ENCODE data around the gene SUPT7L. TPM values are rescaled to one million over a fixed set of nuclear protein-coding genes. Genes with fewer than 3 reads are reported as not detected.
A peak's percentile ranks its signal among the peaks of the same experiment; 100 is the strongest.
"Not testable (repeated sequence)": the region's sequence is repeated elsewhere in the genome, so short reads cannot be mapped to it uniquely, and the experiment has no call there.

Gene SUPT7L
- total RNA-seq, 1 experiment from 2014 or later, result 35.5 TPM

DNA sequence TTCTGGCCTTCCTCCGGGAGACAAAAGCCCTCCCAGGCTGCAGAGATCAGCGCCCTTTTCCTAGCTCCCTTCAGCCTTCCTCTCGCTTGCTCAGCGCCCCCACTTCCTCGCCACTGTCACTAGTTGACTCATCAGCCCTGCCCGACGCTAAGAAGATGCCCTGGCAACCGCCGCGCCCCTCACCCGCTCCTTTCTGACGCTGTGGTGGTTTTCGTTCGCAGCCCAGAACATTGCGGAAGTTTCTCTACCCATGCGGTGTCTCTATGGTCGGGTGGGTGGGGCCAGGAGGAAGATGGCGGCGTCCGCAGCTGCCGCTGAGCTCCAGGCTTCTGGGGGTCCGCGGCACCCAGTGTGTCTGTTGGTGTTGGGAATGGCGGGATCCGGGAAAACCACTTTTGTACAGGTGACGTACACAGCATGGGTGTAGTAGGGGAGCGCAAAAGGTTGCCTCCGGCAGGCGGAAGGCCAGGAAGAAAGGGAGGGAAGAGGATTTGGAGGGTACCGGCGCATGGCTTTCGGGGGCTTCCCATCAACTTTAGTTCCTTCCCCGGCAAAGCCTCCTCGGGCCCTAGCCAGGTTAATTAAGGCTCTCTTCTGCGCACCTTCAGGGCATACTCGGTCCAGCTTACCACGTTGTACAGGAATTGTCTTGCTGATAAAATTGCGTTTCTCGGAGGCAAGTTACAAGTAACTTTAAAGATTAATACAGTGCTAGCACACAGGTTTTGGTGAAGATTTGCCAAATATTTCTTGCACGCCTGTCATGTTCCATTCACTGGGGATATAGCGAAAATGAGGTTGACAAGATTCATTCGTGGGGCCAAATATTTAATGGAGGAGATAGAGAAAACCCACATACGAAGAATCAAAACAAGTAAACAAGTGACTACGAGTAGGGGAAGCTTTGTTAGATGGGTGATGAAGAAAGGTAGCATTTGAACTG is 34.4 kb downstream of the SUPT7L start, which contains the start of the genes CCDC121 and GPN1:
Gene CCDC121 (minus strand): TSS at position 246 of the 943 bp plus-strand sequence. CDS start 1,213 bp downstream, outside the sequence.
Gene GPN1 (plus strand): TSS at position 284 of the 943 bp plus-strand sequence. CDS start 9 bp downstream, at position 293.
- Mint-ChIP-seq H3K4me1 (ENCODE audit: low read depth, unreplicated experiment) (peaks cover 14% of the 10 kb centered on the region), H3K36me3 (ENCODE audit: insufficient read depth, unreplicated experiment) (peaks cover 12% of the 10 kb centered on the region), H3K4me3 (ENCODE audit: low read depth, unreplicated experiment) (no peak within 1 kb of the TSS), H3K9me3 (ENCODE audit: low read depth, unreplicated experiment) (no peaks in the 10 kb centered on the region), H3K27ac (ENCODE audit: unreplicated experiment) (no peak within 1 kb of the TSS), H3K27me3 (ENCODE audit: unreplicated experiment) (no peaks in the 10 kb centered on the region)
- peak; percentile 90 for DNase-seq
- intact Hi-C loops (cut with micrococcal nuclease; ENCODE audit: unreplicated experiment), result loop anchor here (10.0 kb wide), 2 partner anchors 134 to 224 kb away; partner anchors contain the start of genes FNDC4, GCKR and PPM1G
- TF ChIP-seq, protein P1, sequence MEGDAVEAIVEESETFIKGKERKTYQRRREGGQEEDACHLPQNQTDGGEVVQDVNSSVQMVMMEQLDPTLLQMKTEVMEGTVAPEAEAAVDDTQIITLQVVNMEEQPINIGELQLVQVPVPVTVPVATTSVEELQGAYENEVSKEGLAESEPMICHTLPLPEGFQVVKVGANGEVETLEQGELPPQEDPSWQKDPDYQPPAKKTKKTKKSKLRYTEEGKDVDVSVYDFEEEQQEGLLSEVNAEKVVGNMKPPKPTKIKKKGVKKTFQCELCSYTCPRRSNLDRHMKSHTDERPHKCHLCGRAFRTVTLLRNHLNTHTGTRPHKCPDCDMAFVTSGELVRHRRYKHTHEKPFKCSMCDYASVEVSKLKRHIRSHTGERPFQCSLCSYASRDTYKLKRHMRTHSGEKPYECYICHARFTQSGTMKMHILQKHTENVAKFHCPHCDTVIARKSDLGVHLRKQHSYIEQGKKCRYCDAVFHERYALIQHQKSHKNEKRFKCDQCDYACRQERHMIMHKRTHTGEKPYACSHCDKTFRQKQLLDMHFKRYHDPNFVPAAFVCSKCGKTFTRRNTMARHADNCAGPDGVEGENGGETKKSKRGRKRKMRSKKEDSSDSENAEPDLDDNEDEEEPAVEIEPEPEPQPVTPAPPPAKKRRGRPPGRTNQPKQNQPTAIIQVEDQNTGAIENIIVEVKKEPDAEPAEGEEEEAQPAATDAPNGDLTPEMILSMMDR (IDR thresholded peaks at IDR 0.05; ENCODE audit: unreplicated experiment), result no peak
- no TSS peak for BruUV-seq (replicated peaks)
- CTCF ChIA-PET, result interaction anchor here (2.7 kb wide), 1 partner anchor 54 kb away, joined by 14 read pairs; no protein-coding TSS in a partner anchor

GRCh38 chr2:27627963-27628766 is 35.2 kb downstream of the SUPT7L start:
- Mint-ChIP-seq H3K27me3 (ENCODE audit: unreplicated experiment) (no peaks in the 10 kb centered on the region), H3K4me1 (ENCODE audit: low read depth, unreplicated experiment) (peaks cover 14% of the 10 kb centered on the region), H3K4me3 (ENCODE audit: low read depth, unreplicated experiment) (no peak overlapping the region), H3K27ac (ENCODE audit: unreplicated experiment) (no peak overlapping the region), H3K9me3 (ENCODE audit: low read depth, unreplicated experiment) (no peaks in the 10 kb centered on the region), H3K36me3 (ENCODE audit: insufficient read depth, unreplicated experiment) (peaks cover 7% of the 10 kb centered on the region)
- intact Hi-C loops (cut with micrococcal nuclease; ENCODE audit: unreplicated experiment), result loop anchor here (10.0 kb wide), 2 partner anchors 133 to 223 kb away; partner anchors contain the start of genes FNDC4, GCKR and PPM1G
- CTCF ChIA-PET, result interaction anchor here (0.6 to 2.7 kb wide), 2 partner anchors 55 to 407 kb away, joined by 3 to 14 read pairs; no protein-coding TSS in a partner anchor
- BruUV-seq (replicated peaks), result TSS peak; percentile 64
- peak; percentile 49 for DNase-seq
- TF ChIP-seq, protein P1 (IDR thresholded peaks at IDR 0.05; ENCODE audit: unreplicated experiment), result no peak

GRCh38 chr2:27626921-27627320 is 36.5 kb downstream of the SUPT7L start:
- H3K4me1 Mint-ChIP-seq (ENCODE audit: low read depth, unreplicated experiment), result peaks cover 14% of the 10 kb centered on the region
- H3K4me3 Mint-ChIP-seq (ENCODE audit: low read depth, unreplicated experiment); H3K36me3 Mint-ChIP-seq (ENCODE audit: insufficient read depth, unreplicated experiment); H3K9me3 Mint-ChIP-seq (ENCODE audit: low read depth, unreplicated experiment); CTCF ChIA-PET; DNase-seq; H3K27ac Mint-ChIP-seq (ENCODE audit: unreplicated experiment); H3K27me3 Mint-ChIP-seq (ENCODE audit: unreplicated experiment); BruUV-seq (replicated peaks): not testable (repeated sequence)
- intact Hi-C loops (cut with micrococcal nuclease; ENCODE audit: unreplicated experiment), result loop anchor here (10.0 kb wide), 2 partner anchors 132 to 222 kb away; partner anchors contain the start of genes FNDC4, GCKR and PPM1G

DNA sequence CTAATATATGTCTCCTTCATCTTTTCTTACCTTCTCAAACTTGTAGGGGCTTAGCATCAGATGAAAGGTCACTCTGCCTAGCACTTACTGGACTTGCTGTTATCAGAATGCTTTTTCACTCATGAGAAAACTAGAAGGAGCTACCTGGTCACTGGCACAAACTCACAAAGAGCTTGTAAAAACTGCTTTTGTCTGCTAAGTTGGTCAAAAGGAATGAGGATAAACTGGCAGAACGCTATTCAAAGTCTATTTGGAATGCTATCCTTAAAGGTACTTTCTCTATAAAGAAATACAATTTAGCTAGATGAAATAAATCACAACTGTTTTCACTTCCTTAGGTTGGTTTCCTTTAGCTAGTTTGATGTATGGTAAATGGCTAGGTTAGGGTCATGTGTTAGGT is 37.1 kb downstream of the SUPT7L start:
- intact Hi-C loops (cut with micrococcal nuclease; ENCODE audit: unreplicated experiment), result loop anchor here (10.0 kb wide), 2 partner anchors 132 to 222 kb away; partner anchors contain the start of genes FNDC4, GCKR and PPM1G
- H3K27me3 Mint-ChIP-seq (ENCODE audit: unreplicated experiment); H3K27ac Mint-ChIP-seq (ENCODE audit: unreplicated experiment); H3K4me3 Mint-ChIP-seq (ENCODE audit: low read depth, unreplicated experiment); CTCF ChIA-PET; DNase-seq; BruUV-seq (replicated peaks); H3K9me3 Mint-ChIP-seq (ENCODE audit: low read depth, unreplicated experiment): not testable (repeated sequence)
- peaks cover 14% of the 10 kb centered on the region for H3K4me1 Mint-ChIP-seq (ENCODE audit: low read depth, unreplicated experiment)
- H3K36me3 Mint-ChIP-seq (ENCODE audit: insufficient read depth, unreplicated experiment), result peaks cover 14% of the 10 kb centered on the region
